NCI-H526 treated with DMSO at 0.1 percent for 48 hours (cell line): ENCODE results near the gene MAMLD1.

Experiments used
- DNase-seq: peaks from one replicate; lab custom pipeline; 2025; lab: John Stamatoyannopoulos, UW

The MAMLD1 gene

GRCh38 chrX:150531467-150531866, 168.3 kb downstream of the MAMLD1 start:
- no peak for DNase-seq

GRCh38 chrX:150533863-150534262, 170.7 kb downstream of the MAMLD1 start:
- DNase-seq: no peak

GRCh38 chrX:150536455-150537116, 173.5 kb downstream of the MAMLD1 start:
- DNase-seq: no peak

- no peak for DNase-seq
These were observed 174.7 kb downstream of the MAMLD1 start for GRCh38 chrX:150537851-150538250.

- DNase-seq: no peak
These were observed 177.8 kb downstream of the MAMLD1 start for GRCh38 chrX:150540965-150541364.

GRCh38 chrX:150542846-150543229, 179.7 kb downstream of the MAMLD1 start:
- no peak for DNase-seq

- DNase-seq: no peak
These were observed 180.4 kb downstream of the MAMLD1 start for GRCh38 chrX:150543230-150544155.

- DNase-seq: no peak
These were observed 181.2 kb downstream of the MAMLD1 start for GRCh38 chrX:150544222-150544787.

- DNase-seq: no peak
These were observed 182.0 kb downstream of the MAMLD1 start for GRCh38 chrX:150544835-150545770.

- DNase-seq: no peak
These were observed 183.6 kb downstream of the MAMLD1 start for GRCh38 chrX:150546711-150547153.

- DNase-seq: no peak
These were observed 184.4 kb downstream of the MAMLD1 start for GRCh38 chrX:150547375-150548115.

GRCh38 chrX:150548251-150548650, 185.1 kb downstream of the MAMLD1 start:
- no peak for DNase-seq

- no peak for DNase-seq
These were observed 185.6 kb downstream of the MAMLD1 start for GRCh38 chrX:150548684-150549083.

GRCh38 chrX:150551963-150552362, 188.8 kb downstream of the MAMLD1 start:
- DNase-seq: no peak

- no peak for DNase-seq
These were observed 195.3 kb downstream of the MAMLD1 start for GRCh38 chrX:150558424-150558823.
